A549 treated with AZD2906 at 1 μM for 4 hours (cell line): Measurements from ENCODE around the gene EVC2. TPM values are rescaled to one million over a fixed set of nuclear protein-coding genes. Genes with fewer than 3 reads are reported as not detected.

Experiments used
- total RNA-seq: library from RNA; stranded (reverse); fragments of 200-300 nt; extraction: Qiagen RNA extraction; gene quantifications from 5 replicates; pipeline ENCODE4 v1.2.3, GENCODE V29; 2022

Gene EVC2, protein sequence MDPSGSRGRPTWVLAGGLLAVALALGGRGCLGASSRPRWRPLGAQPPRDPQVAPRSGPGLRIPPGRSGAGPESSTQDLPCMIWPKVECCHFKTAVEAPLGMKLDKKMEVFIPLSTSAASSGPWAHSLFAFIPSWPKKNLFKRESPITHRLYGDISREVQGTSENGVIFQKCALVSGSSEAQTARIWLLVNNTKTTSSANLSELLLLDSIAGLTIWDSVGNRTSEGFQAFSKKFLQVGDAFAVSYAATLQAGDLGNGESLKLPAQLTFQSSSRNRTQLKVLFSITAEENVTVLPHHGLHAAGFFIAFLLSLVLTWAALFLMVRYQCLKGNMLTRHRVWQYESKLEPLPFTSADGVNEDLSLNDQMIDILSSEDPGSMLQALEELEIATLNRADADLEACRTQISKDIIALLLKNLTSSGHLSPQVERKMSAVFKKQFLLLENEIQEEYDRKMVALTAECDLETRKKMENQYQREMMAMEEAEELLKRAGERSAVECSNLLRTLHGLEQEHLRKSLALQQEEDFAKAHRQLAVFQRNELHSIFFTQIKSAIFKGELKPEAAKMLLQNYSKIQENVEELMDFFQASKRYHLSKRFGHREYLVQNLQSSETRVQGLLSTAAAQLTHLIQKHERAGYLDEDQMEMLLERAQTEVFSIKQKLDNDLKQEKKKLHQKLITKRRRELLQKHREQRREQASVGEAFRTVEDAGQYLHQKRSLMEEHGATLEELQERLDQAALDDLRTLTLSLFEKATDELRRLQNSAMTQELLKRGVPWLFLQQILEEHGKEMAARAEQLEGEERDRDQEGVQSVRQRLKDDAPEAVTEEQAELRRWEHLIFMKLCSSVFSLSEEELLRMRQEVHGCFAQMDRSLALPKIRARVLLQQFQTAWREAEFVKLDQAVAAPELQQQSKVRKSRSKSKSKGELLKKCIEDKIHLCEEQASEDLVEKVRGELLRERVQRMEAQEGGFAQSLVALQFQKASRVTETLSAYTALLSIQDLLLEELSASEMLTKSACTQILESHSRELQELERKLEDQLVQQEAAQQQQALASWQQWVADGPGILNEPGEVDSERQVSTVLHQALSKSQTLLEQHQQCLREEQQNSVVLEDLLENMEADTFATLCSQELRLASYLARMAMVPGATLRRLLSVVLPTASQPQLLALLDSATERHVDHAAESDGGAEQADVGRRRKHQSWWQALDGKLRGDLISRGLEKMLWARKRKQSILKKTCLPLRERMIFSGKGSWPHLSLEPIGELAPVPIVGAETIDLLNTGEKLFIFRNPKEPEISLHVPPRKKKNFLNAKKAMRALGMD
- total RNA-seq = 1.7 to 1.9 TPM (median 1.8 TPM) in 5 replicates

DNA sequence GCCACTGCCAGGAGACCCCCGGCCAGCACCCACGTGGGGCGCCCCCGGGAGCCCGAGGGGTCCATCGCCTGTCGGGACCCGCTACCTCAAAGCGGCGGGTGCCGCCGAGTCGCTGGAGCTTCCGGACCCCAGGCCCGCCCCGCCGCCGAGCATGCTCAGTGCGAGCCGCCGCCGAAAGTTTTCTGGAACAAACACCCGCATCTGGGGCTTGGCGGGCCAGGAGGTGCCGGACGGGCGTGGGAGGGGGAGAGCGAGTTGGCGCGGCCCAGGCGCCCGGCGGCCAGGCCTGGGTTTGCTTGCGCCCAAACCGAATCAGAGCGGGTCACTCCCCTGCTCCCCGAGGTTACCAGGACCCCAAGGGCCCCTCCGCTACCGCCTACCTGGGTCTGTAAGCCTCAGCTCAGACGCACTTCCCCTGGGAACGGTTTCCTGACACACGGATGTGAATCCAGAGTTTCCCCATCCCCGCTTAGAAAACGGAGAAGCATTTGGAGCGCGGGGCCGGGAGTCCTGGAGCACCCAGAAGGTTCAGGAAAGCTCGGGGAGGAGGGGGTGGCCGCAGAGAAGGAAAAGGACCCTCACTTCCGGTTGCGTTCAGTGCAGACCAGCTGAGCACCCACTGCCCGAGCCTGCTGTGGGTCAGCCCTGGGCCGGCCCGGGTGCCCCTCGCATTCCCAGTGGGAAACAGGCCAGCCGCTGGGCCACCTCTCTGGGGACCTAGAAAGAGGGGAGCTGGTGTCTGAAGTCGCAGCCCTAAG, at the start of gene EVC2:
Gene EVC2, minus strand, starts transcription at position 111 of the 758 bp plus-strand sequence. Its CDS starts 46 bp downstream, at position 65.

DNA sequence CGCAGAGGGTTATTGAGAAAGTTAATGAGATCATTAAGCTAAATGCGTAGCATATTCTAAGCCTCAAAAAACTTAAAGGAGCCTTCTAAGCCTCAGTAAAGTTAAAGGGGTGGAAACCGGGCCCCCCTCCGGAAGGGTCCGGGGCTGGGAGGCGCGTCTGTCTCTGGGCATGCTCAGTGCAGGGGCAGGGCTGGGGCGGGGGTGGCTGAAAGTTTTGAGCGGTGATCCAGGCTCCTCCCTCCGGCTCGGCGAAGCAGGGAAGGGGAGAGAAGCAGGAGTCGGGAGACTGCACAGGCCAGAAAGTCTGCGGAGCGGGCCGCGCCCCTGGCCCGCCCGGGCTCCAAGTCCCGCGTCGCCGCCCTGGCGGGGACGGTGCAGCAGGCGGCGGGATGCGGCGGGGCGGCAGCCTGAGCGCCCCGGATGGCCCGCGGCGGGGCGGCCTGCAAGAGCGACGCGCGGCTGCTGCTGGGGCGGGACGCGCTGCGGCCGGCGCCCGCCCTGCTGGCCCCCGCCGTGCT, 2.7 kb upstream of the EVC2 start, which contains the start of gene EVC:
Gene EVC, plus strand, starts transcription at position 241 of the 518 bp plus-strand sequence. Its CDS starts 180 bp downstream, at position 421.

Other genes with a start within 250 kb of the EVC2 start
- gene EVC, start 2.6 kb upstream of the EVC2 start, total RNA-seq = 8.0 to 10.5 TPM (median 9.3 TPM) in 5 replicates
- 4.3 to 4.9 TPM (median 4.6 TPM) in 5 replicates for gene CRMP1, start 184.5 kb upstream of the EVC2 start, total RNA-seq